NCI-H1417 (cell line): Measurements from ENCODE around the gene TMEM128.
"Not testable (repeated sequence)": the region's sequence is repeated elsewhere in the genome, so short reads cannot be mapped to it uniquely, and the experiment has no call there.

Source experiments
- DNase-seq, 3 experiments: peaks; one replicate each; lab custom pipeline; 2025; lab: John Stamatoyannopoulos, UW

The TMEM128 gene

GRCh38 chr4:4254666-4255065 is 6.6 kb upstream of the TMEM128 start:
- DNase-seq, result no peak

- no peak for DNase-seq
These were observed 6.2 kb upstream of the TMEM128 start for GRCh38 chr4:4254199-4254598.

GRCh38 chr4:4249866-4250265 is 1.8 kb upstream of the TMEM128 start:
- DNase-seq, result peak in 1 of 3 experiments; percentile 61

GRCh38 chr4:4249342-4249741 is 1.3 kb upstream of the TMEM128 start:
- not testable (repeated sequence) for DNase-seq

- DNase-seq, result no peak
These were observed 821 bp upstream of the TMEM128 start for GRCh38 chr4:4248885-4249203.

- DNase-seq, result peak in 1 of 3 experiments; percentile 60
These were observed 361 bp downstream of the TMEM128 start for GRCh38 chr4:4247696-4248028.

- no peak for DNase-seq
These were observed 2.9 kb downstream of the TMEM128 start for GRCh38 chr4:4245172-4245571.

- not testable (repeated sequence) for DNase-seq
These were observed 8.5 kb downstream of the TMEM128 start for GRCh38 chr4:4239551-4239950.

GRCh38 chr4:4233610-4234009 is 14.4 kb downstream of the TMEM128 start:
- no peak for DNase-seq

- no peak for DNase-seq
These were observed 19.7 kb downstream of the TMEM128 start for GRCh38 chr4:4228356-4228668.

GRCh38 chr4:4227510-4228355 is 20.3 kb downstream of the TMEM128 start:
- DNase-seq, result no peak

GRCh38 chr4:4226606-4227438 is 21.2 kb downstream of the TMEM128 start, which contains the start of gene OTOP1:
OTOP1 (minus strand) TSS chr4:4226929; CDS start chr4:4226864, 65 bp downstream.
- DNase-seq, result no peak

GRCh38 chr4:4225915-4226605 is 22.0 kb downstream of the TMEM128 start:
- peak in 2 of 3 experiments; percentile 6 to 18 for DNase-seq

GRCh38 chr4:4217113-4217512 is 30.9 kb downstream of the TMEM128 start:
- DNase-seq, result no peak

GRCh38 chr4:4216648-4217047 is 31.4 kb downstream of the TMEM128 start:
- no peak for DNase-seq

GRCh38 chr4:4213674-4214073 is 34.3 kb downstream of the TMEM128 start:
- not testable (repeated sequence) for DNase-seq

- DNase-seq, result no peak
These were observed 41.8 kb downstream of the TMEM128 start for GRCh38 chr4:4206204-4206603.

- no peak for DNase-seq
These were observed 43.6 kb downstream of the TMEM128 start for GRCh38 chr4:4204401-4204745.

GRCh38 chr4:4203688-4204400 is 44.2 kb downstream of the TMEM128 start:
- DNase-seq, result no peak

- no peak for DNase-seq
These were observed 45.5 kb downstream of the TMEM128 start for GRCh38 chr4:4202510-4202909.

- no peak for DNase-seq
These were observed 47.4 kb downstream of the TMEM128 start for GRCh38 chr4:4200624-4201023.

- no peak for DNase-seq
These were observed 52.7 kb downstream of the TMEM128 start for GRCh38 chr4:4195354-4195753.
